ENCODE results near the gene C1QTNF9B. TPM values are rescaled to one million over a fixed set of nuclear protein-coding genes. Genes with fewer than 3 reads are reported as not detected.

The C1QTNF9B gene
- total RNA-seq, 1 experiment from 2014 or later: not detected

DNA sequence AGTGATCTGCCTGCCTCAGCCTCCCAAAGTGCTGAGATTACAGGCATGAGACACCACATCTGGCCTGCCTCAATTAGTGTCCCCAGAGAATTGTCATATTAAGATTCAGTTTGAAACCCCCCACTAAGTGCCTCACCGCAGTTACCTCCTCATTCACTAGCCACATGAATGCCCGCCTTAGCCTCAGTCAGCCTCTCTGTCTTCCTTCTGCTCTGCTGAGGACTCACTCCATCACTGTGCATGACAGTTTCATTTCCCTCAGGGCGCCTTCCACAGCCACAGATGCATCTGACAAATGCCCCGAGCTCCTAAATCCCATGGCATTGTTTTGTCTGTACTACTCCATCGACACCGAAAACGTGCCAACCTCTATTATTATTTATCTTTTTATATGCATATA is 31.4 kb downstream of the C1QTNF9B start:
- no peak for DNase-seq
- POLR2A ChIA-PET: no interaction called here
- H3K27ac Mint-ChIP-seq (ENCODE audit: unreplicated experiment): no peak overlapping the region
- no TSS peak for BruUV-seq (replicated peaks)
- CTCF ChIA-PET: no interaction called here
- no peaks in the 10 kb centered on the region for H3K4me1 Mint-ChIP-seq (ENCODE audit: low read depth, unreplicated experiment)
- no peak overlapping the region for H3K4me3 Mint-ChIP-seq (ENCODE audit: unreplicated experiment)
- no peaks in the 10 kb centered on the region for H3K9me3 Mint-ChIP-seq (ENCODE audit: unreplicated experiment)
- Histone ChIP-seq H3K4me3 (ENCODE audit: low read depth, low read length) (no peak overlapping the region), H3K36me3 (ENCODE audit: control insufficient read depth, insufficient read depth, low read length) (no peaks in the 10 kb centered on the region; the same call in 1 of the 2 replicates), H3K9me3 (no peaks in the 10 kb centered on the region), H3K27me3 (replicated peaks; ENCODE audit: control insufficient read depth, insufficient read depth, low read length) (no peaks in the 10 kb centered on the region), H3K4me1 (peaks cover 5% of the 10 kb centered on the region; the same call in 1 of the 2 replicates)
- TF ChIP-seq, protein P1, sequence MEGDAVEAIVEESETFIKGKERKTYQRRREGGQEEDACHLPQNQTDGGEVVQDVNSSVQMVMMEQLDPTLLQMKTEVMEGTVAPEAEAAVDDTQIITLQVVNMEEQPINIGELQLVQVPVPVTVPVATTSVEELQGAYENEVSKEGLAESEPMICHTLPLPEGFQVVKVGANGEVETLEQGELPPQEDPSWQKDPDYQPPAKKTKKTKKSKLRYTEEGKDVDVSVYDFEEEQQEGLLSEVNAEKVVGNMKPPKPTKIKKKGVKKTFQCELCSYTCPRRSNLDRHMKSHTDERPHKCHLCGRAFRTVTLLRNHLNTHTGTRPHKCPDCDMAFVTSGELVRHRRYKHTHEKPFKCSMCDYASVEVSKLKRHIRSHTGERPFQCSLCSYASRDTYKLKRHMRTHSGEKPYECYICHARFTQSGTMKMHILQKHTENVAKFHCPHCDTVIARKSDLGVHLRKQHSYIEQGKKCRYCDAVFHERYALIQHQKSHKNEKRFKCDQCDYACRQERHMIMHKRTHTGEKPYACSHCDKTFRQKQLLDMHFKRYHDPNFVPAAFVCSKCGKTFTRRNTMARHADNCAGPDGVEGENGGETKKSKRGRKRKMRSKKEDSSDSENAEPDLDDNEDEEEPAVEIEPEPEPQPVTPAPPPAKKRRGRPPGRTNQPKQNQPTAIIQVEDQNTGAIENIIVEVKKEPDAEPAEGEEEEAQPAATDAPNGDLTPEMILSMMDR (IDR thresholded peaks at IDR 0.05; ENCODE audit: insufficient read depth in 1 of 2, low read depth in 1 of 2, low read length in 1 of 2, severe bottlenecking in 1 of 2, unreplicated experiment in 1 of 2): no peak
- peaks cover 6% of the 10 kb centered on the region for H3K36me3 Mint-ChIP-seq (ENCODE audit: insufficient read depth, unreplicated experiment)
- no peaks in the 10 kb centered on the region for H3K27me3 Mint-ChIP-seq (ENCODE audit: insufficient read depth, unreplicated experiment)
- intact Hi-C loops (cut with micrococcal nuclease; ENCODE audit: unreplicated experiment): no loop called here

DNA sequence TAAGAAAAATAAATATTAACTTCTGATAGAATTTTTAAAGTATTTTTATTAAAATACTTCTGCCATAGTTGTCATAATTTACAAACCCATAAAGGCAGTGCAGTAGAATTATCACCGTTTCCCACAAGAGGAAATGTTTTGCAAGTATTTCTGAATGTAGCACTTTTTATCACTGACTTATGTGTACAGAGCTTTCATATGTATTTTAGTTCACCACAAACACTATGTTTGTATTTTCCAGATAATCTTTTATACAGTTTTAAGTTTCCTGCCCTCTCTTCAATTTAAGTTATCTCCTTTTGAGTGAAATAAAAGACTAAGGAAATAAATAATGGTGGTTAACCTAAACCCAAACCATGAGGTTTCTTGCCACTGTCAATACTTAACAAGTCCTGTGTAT is 32.3 kb downstream of the C1QTNF9B start:
- BruUV-seq (replicated peaks): no TSS peak
- H3K27ac Mint-ChIP-seq (ENCODE audit: unreplicated experiment): no peak overlapping the region
- H3K36me3 ChIP-seq (ENCODE audit: control insufficient read depth, insufficient read depth, low read length): no peaks in the 10 kb centered on the region
- no peak for DNase-seq
- no peaks in the 10 kb centered on the region for H3K4me1 ChIP-seq
- no peaks in the 10 kb centered on the region for H3K27me3 ChIP-seq (replicated peaks; ENCODE audit: control insufficient read depth, insufficient read depth, low read length)
- H3K9me3 ChIP-seq: no peaks in the 10 kb centered on the region
- H3K4me1 Mint-ChIP-seq (ENCODE audit: low read depth, unreplicated experiment): peaks cover 6% of the 10 kb centered on the region
- intact Hi-C loops (cut with micrococcal nuclease; ENCODE audit: unreplicated experiment): no loop called here
- H3K27me3 Mint-ChIP-seq (ENCODE audit: insufficient read depth, unreplicated experiment): no peaks in the 10 kb centered on the region
- H3K4me3 Mint-ChIP-seq (ENCODE audit: unreplicated experiment): no peak overlapping the region
- peaks cover 11% of the 10 kb centered on the region for H3K36me3 Mint-ChIP-seq (ENCODE audit: insufficient read depth, unreplicated experiment)
- POLR2A ChIA-PET: no interaction called here
- CTCF ChIA-PET: no interaction called here
- TF ChIP-seq, protein P1 (IDR thresholded peaks at IDR 0.05; ENCODE audit: insufficient read depth in 1 of 2, low read depth in 1 of 2, low read length in 1 of 2, severe bottlenecking in 1 of 2, unreplicated experiment in 1 of 2): no peak
- H3K4me3 ChIP-seq (ENCODE audit: low read depth, low read length): no peak overlapping the region
- peaks cover 7% of the 10 kb centered on the region for H3K9me3 Mint-ChIP-seq (ENCODE audit: unreplicated experiment)

- H3K4me1 ChIP-seq: peaks cover 7% of the 10 kb centered on the region; the same call in 1 of the 2 replicates
- no peak for DNase-seq
- Mint-ChIP-seq H3K27me3 (ENCODE audit: insufficient read depth, unreplicated experiment) (no peaks in the 10 kb centered on the region), H3K36me3 (ENCODE audit: insufficient read depth, unreplicated experiment) (peaks cover 11% of the 10 kb centered on the region), H3K27ac (ENCODE audit: unreplicated experiment) (no peak overlapping the region), H3K9me3 (ENCODE audit: unreplicated experiment) (peaks cover 10% of the 10 kb centered on the region), H3K4me3 (ENCODE audit: unreplicated experiment) (no peak overlapping the region), H3K4me1 (ENCODE audit: low read depth, unreplicated experiment) (peaks cover 10% of the 10 kb centered on the region)
- CTCF ChIA-PET: no interaction called here
- TF ChIP-seq, protein P1 (IDR thresholded peaks at IDR 0.05; ENCODE audit: insufficient read depth in 1 of 2, low read depth in 1 of 2, low read length in 1 of 2, severe bottlenecking in 1 of 2, unreplicated experiment in 1 of 2): no peak
- H3K27me3 ChIP-seq (replicated peaks; ENCODE audit: control insufficient read depth, insufficient read depth, low read length): no peaks in the 10 kb centered on the region
- no peaks in the 10 kb centered on the region; the same call in 1 of the 2 replicates for H3K36me3 ChIP-seq (ENCODE audit: control insufficient read depth, insufficient read depth, low read length)
- BruUV-seq (replicated peaks): no TSS peak
- no peak overlapping the region for H3K4me3 ChIP-seq (ENCODE audit: low read depth, low read length)
- POLR2A ChIA-PET: no interaction called here
- intact Hi-C loops (cut with micrococcal nuclease; ENCODE audit: unreplicated experiment): no loop called here
- H3K9me3 ChIP-seq: no peaks in the 10 kb centered on the region
These were observed 36.0 kb downstream of the C1QTNF9B start for GRCh38 chr13:23861310-23861709.

Measured in Caco-2 (cell line).